HL-60/S4 (cell line): ENCODE results near the gene ABCA13.

Experiments
- in situ Hi-C: fragments of 300-500 bp; cut with MboI; formaldehyde crosslinking; loops from 2 replicates; pipeline ENCODE4 v1.14.3; 2022; ENCODE audit warnings: low sequenced_read_pairs

ABCA13 gene

GRCh38 chr7:48621076-48621475 lies 449.8 kb downstream of the ABCA13 start:
- in situ Hi-C loops: no loop called here

- in situ Hi-C loops: no loop called here
Observed at GRCh38 chr7:48627164-48627563, 455.9 kb downstream of the ABCA13 start.

GRCh38 chr7:48628793-48629349 lies 457.6 kb downstream of the ABCA13 start:
- in situ Hi-C loops: no loop called here

- in situ Hi-C loops: no loop called here
Observed at GRCh38 chr7:48634116-48634632, 462.9 kb downstream of the ABCA13 start.

- in situ Hi-C loops: no loop called here
Observed at GRCh38 chr7:48635796-48636195, 464.5 kb downstream of the ABCA13 start.

- in situ Hi-C loops: no loop called here
Observed at GRCh38 chr7:48636391-48637015, 465.2 kb downstream of the ABCA13 start.

- in situ Hi-C loops: no loop called here
Observed at GRCh38 chr7:48637382-48637781, 466.1 kb downstream of the ABCA13 start.

GRCh38 chr7:48638041-48638440 lies 466.8 kb downstream of the ABCA13 start:
- in situ Hi-C loops: no loop called here

GRCh38 chr7:48643431-48644013 lies 472.3 kb downstream of the ABCA13 start:
- in situ Hi-C loops: no loop called here

- in situ Hi-C loops: no loop called here
Observed at GRCh38 chr7:48658138-48658537, 486.9 kb downstream of the ABCA13 start.

GRCh38 chr7:48660306-48660870 lies 489.1 kb downstream of the ABCA13 start:
- in situ Hi-C loops: no loop called here

- in situ Hi-C loops: no loop called here
Observed at GRCh38 chr7:48664241-48664640, 493.0 kb downstream of the ABCA13 start.

- in situ Hi-C loops: no loop called here
Observed at GRCh38 chr7:48665353-48666135, 494.3 kb downstream of the ABCA13 start.

- in situ Hi-C loops: no loop called here
Observed at GRCh38 chr7:48667407-48667806, 496.1 kb downstream of the ABCA13 start.

GRCh38 chr7:48671656-48672055 lies 500.4 kb downstream of the ABCA13 start:
- in situ Hi-C loops: no loop called here

GRCh38 chr7:48681006-48681405 lies 509.7 kb downstream of the ABCA13 start:
- in situ Hi-C loops: no loop called here

- in situ Hi-C loops: no loop called here
Observed at GRCh38 chr7:48691788-48692187, 520.5 kb downstream of the ABCA13 start.
